ENCODE results near the gene MSI2.

MSI2 gene

DNA sequence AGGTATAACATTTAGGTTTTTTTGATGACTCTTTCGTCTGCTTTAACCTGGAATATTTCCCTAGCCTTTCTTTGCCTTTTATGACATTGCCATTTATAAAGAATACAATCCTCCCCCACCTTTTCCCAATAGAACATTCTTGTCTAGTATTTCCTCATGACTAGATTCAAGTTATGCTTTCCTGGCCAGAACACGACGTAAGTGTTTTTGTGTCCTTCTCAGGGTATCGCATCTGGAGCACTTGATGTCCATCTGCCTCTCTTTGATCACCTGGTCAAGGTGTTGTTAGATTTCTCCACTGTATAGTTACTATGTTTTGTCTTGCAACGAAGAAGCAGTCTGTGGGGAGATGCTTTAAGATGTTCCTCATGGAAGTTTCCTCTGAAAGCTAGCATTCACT, 87.4 kb downstream of the MSI2 start:
- DNase-seq (ENCODE audit: low read depth in 2 of 2): no peak

- DNase-seq (ENCODE audit: low read depth in 2 of 2): no peak
Observed at GRCh38 chr17:57344261-57344660, 87.9 kb downstream of the MSI2 start.

- DNase-seq (ENCODE audit: low read depth in 2 of 2): no peak
Observed at GRCh38 chr17:57349541-57350247, 93.4 kb downstream of the MSI2 start.

GRCh38 chr17:57350266-57350665, 93.9 kb downstream of the MSI2 start:
- no peak for DNase-seq (ENCODE audit: low read depth in 2 of 2)

DNA sequence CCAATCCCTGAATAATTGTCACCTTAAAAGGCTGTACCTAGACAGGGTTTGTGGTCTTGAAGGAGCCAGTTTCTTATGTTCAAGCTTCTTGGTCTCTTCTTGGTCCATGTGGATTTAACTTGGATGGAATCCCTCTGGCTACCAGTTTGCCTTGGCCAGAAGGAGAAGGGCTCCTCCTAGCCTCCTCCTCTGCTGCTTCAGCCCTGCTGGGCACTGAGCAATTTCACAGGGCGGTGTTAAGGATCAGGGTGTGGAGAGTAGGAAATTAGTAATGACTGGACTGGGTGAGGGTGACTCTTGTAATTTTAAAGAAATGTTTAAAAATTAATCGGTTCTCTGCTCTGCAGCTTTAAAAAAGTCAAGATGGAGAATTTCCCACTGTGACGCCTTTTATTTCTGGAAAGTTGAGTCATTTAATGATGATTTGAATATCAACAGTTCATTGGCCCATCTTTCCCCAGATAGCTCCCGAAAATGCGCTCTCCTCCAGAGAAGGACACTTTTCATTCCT, 96.4 kb downstream of the MSI2 start:
- DNase-seq (ENCODE audit: low read depth in 2 of 2): no peak

DNA sequence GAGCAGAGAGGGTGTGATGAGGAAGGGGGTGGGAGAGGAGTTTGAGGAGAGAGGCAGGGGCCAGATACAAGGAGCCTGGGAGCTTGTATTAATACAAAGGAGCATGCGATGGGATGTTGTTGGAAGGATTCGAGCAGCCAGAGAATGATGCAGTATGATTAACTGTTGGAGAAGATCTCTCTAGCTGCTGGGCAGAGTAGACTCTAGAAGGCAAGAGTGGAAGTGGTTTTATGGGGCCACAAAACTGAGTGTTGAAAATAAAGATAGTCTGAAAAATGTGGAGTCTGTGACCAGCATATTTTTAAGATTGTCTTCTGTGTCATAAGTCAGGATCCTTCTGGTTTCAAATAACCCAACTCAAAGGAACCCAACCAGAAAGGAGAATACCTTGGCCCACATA, 98.3 kb downstream of the MSI2 start:
- no peak for DNase-seq (ENCODE audit: low read depth in 2 of 2)

DNA sequence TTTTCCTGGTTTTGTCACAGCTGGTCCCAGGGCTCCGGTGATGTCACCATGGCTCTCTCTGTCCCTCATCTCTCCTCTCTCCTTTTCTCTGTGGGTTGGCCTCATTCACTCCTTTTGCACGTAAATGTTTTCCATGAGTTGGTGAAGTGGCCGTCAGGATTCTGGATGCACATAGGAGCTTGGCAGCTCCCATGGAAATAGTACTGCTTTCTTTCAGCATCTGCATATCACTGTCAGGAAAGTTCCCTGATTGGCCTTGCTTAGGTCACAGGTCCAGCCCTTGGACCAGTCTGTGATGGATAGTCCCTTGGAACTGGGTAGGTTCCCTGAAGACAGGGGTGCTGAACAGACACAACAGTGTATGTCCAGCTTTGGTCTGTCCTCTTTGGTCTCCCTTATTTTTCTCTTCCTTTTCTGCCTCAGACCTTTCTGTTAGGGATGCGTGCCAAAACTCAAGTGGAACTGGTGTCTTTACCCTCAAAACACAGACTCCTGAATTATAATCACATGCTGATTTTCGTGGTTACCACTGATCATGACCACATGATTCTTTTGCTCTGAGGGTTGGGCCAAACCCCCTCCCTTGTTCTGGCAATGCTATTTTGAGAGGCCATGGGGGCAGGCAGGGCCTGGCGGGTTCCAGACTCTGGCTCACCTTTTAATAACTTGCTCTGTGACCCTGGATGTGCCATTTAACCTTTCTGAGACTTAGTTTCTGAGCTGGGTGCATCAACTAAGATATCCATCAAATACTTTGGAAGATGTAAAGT, 99.0 kb downstream of the MSI2 start:
- no peak for DNase-seq (ENCODE audit: low read depth in 2 of 2)

DNA sequence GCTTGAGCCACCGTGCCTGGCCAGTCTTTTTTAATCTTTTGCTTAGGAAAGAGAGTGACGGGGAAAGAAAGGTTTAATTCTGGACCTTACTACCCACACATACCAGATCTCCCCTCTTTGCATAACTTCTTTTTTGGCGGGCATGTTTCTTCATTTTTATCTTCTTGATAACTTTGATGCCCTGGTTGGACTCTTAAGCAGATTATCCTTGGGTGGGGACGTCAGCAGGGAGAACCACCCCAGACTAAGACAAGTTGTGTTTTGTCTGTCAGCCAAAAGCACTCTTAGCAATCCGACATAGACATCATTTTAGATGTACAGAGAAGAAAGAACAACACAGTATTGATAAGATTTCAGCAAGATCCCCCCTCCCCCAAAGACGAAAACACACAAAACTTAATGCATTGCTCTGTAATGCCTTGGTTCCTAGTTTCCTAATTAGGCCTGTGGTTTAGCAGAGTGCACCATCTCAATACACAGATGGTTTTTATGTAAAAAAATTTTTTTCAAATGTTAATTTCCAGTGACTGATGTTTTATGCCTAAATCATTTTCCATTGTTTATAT, 99.9 kb downstream of the MSI2 start:
- DNase-seq (ENCODE audit: low read depth in 2 of 2): no peak

DNA sequence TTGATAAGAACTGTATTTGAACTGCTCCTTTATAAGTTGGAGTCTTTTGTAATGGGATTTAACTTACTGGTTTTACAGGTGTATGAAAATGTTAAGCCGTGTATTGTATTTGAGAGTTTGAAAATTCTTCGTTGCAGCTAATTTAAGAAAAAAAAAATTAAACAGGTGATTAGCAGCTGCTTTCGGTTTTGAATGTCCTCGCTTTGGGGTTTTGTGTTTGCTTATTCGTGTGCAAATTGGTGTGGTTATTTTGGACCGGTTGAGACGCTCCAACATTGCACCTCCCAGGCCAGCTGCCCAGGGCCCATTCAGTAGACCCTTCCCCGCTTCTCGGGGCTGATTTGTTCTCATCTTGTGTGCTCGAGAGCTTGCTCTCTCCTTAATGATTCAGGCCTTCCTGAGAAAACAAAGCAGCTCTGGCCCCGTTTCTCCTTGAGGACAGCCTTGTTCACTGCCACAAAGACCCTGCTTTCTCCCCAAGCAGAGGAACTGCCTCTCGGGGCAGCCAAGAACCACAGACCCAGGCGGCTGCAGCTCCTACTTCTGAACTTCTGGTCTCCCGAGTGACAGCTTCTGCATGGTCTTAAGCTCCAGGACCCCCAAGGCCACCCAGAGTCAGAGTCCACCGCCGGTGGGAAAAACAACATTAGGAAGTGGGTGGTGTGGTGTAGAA, 100.5 kb downstream of the MSI2 start:
- DNase-seq (ENCODE audit: low read depth in 2 of 2): no peak

DNA sequence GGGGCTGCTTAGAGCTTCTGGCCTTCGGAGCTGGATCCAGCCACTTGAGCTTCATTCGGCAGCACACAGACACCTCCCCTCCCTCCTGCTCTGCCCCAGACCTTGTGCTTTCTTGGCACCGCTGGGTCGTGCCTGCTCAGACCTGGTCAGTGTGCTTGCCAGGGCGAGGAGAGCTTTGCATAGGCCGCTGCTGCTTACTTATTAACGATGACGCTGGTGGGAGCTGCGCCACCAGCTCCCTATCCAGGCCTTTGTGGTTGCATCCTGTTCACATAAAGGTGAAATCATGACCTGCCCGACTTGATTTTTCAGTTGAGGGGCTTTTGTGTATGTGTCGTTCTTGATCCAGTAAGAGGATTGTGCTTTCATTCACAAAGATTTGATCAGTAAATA, 101.1 kb downstream of the MSI2 start:
- DNase-seq (ENCODE audit: low read depth in 2 of 2): no peak

DNA sequence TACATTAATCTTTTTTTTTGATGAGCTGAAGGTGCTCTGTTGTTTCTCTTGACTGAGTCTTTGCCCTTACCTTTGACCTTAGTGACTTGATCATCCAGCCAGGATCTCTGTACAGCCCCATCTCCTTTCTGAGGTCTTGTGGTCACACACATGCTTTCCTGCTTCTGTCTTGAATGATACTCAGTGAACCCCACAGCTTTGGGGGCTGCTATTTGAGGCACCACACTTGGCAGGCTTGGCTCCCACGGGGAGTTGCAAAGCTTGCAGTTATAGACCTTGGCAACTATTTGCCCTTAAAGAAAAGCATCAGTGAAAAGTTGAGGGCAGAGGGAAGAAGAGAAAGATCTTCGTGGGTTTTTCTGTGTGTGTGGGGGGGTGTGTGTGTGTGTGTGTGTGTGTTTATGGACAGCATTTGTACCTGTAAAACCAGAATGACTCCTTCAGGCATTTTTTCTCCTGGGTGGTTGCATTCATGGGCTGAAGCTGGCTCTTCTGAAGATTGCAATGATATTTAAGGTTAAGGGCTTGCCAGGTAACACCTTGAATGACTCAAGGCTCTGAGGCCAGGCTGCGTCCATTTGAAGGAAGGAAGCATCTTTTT, 101.6 kb downstream of the MSI2 start:
- DNase-seq (ENCODE audit: low read depth in 2 of 2): no peak

DNA sequence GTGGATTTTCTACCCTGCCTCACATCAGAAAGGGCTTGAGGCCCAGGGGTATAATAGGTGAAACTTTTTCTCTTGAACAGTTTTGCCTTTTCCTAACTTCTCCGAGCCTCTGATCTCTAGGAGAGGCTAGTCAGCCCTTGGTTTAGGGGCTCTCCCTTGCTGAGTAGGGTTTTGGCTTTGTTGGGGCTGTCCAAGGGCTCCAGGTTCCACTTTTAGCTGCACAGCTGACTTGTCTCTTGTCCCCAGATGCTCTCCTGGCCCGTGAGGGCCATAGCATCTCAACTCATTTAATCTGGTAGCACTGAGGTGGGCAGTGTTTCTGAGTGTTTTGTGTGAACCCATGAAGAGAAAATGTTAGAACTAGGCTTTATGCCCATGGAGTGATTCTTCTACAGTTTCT, 103.9 kb downstream of the MSI2 start:
- DNase-seq (ENCODE audit: low read depth in 2 of 2): no peak

GRCh38 chr17:57362797-57363556, 106.7 kb downstream of the MSI2 start:
- no peak for DNase-seq (ENCODE audit: low read depth in 2 of 2)

DNA sequence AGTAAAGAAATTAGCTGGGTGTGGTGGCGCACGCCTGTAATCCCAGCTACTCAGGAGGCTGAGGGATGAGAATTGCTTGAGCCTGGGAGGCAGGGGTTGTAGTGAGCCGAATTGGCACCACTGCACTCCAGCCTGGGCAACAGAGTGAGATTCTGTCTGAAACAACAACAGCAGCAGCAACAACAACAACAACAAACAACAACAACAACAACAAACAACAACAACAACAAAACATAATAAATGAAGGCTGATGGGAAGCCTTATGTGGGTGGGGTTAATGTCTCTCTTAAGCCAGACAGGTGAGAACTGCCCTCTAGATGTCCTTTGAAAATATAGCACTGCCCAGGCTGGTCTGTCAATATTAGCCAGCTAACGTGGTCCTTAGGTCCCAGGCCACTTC, 107.3 kb downstream of the MSI2 start:
- DNase-seq (ENCODE audit: low read depth in 2 of 2): no peak

DNA sequence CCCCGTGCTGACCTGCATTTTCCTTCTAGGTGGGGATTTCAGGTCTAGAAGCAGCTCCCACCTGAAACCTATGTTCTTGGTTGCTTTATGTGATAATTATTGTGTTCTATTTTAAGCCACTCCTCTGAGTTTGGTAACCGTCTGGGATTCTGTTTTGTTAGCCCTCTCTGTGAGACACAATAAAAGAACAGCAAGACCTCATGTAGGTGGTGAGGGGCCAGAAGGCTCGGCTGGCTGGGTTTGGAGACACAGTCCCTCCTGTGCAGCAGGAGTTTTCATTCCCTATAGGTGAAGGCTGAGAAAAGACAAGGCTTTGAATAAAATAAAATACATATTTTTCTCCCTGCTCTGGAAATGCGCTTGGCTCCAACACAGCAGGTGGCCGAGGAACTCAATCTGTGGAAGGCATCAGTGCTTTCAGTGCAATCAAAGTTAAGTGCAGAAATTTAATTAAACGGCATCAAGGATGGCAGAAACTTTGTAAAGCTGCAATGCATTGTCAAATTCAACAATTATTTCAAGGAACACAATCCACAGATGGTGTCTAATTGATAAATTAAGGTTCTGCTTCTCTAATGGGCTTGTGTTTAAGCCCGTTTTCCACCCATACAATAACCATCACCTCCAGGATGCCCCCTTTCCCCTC, 107.8 kb downstream of the MSI2 start:
- no peak for DNase-seq (ENCODE audit: low read depth in 2 of 2)

- DNase-seq (ENCODE audit: low read depth in 2 of 2): no peak
Observed at GRCh38 chr17:57365420-57365819, 109.1 kb downstream of the MSI2 start.

DNA sequence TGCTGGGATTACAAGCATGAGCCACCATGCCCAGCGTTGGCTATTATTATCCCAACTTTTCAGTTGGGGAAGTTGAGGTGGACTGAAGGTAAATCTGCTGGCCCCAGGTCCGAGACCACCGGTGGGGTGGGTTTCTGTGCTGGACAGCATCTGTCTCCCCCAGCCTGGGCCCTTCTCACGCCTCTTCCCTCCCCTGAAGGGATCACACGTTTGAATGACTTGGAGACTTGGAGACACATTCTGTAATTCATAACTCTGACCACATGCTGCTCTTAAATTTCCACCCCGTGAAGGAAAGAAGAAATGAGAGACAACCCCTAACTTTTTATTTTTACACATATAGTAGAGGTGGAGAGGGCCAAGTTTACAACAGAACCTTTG, 109.8 kb downstream of the MSI2 start:
- DNase-seq (ENCODE audit: low read depth in 2 of 2): no peak

DNA sequence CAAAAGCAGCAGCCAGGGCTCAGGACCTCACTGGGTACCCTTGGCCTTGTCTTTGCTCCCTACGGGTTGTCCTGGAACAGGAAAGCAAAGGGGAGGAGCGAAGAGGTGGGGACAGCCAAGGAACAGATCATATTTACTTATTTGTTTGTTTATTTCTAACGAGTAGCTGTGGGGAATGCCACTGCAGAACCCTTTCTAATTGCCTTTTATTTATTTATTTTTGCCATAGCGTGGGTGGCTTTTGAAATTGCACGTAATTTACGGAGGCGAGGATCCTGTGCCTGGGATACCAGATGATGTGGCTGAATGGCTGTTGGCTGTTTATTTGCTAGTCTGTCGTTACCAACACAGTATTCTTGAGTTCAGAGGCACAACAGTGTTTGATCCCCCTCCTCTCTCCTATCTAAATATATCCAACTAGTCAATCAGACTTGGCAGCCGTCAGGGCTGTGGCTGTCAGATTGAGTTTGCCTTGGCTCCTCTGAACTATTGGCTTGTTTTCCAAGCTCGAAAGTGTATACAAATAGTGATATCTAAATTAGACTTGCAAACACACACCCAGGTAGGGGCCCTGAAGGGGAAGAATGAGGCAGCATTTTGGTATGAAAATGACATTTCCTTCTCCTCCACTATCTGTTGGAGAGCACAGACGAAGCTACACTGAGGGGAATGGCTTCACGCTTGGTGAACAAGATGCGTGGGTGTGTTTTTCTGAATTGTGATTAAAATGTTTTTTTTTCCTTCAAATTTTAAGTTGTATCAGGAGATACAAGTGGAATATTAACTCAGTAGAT, 110.4 kb downstream of the MSI2 start:
- no peak for DNase-seq (ENCODE audit: low read depth in 2 of 2)

- no peak for DNase-seq (ENCODE audit: low read depth in 2 of 2)
Observed at GRCh38 chr17:57368637-57369336, 112.5 kb downstream of the MSI2 start.

Data from fibroblast of skin of left quadriceps (primary cell).